ENCODE measurements around the gene BYSL.
A peak's percentile ranks its signal among the peaks of the same experiment; 100 is the strongest.

The BYSL gene, protein sequence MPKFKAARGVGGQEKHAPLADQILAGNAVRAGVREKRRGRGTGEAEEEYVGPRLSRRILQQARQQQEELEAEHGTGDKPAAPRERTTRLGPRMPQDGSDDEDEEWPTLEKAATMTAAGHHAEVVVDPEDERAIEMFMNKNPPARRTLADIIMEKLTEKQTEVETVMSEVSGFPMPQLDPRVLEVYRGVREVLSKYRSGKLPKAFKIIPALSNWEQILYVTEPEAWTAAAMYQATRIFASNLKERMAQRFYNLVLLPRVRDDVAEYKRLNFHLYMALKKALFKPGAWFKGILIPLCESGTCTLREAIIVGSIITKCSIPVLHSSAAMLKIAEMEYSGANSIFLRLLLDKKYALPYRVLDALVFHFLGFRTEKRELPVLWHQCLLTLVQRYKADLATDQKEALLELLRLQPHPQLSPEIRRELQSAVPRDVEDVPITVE
- long read RNA-seq, transcript BYSL-201 (7 exons, 2,029 nt), result major isoform, 125 of 126 reads
- long read RNA-seq, partial matches to known transcripts, result 0 of 126 reads
- long read RNA-seq, other reads (novel, unspliced or antisense), result 1 of 126 reads

DNA sequence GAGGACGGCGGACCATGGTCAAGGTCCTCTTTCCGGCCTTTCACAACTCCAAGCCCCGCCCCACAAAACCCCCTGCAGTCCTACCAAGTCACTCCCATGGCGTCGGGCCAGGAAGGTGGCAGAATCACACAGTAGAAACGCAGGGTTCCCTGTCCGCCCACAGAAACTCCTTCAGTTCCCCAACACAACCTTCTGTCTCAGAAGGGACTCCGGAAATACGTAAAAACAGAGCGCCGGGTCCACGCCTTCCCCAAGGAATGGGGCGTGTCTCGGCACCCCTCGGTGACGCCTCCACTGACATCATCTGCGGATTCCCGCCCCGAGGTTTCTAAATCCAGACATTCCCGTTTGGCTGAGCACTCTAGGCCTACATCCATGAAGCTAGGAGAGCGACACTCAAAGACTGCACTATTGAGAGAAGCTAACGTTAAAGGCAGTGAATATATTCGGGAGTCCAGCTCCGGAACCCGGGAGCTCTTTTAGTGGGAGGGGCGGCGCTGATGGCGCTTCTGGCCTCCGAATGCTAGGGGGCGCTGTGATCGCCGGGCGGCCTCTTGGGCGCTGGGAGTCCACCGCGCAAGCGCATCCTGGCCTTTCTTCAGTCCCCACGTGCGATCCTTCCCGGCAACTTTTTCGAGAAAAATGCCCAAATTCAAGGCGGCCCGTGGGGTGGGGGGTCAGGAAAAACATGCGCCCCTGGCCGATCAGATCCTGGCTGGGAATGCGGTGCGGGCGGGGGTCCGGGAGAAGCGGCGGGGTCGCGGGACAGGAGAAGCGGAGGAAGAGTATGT is at the start of gene BYSL, which contains the start of gene MED20:
Gene BYSL (plus strand): TSS at position 579 of the 791 bp plus-strand sequence. CDS start 64 bp downstream, at position 643.
Gene MED20 (minus strand): TSS at position 219 of the 791 bp plus-strand sequence. CDS start 121 bp downstream, at position 98.
- no peaks in the 10 kb centered on the region for H3K27me3 ChIP-seq (ENCODE audit: insufficient read depth, poor library complexity, severe bottlenecking)
- DNase-seq (ENCODE audit: low read depth in 1 of 2, low spot score in 1 of 2), result peak; percentile 95 to 99
- H3K27ac ChIP-seq (replicated peaks), result peak within 1 kb of the TSS; percentile 93
- TF ChIP-seq POLR2AphosphoS5 (IDR thresholded peaks at IDR 0.05; ENCODE audit: low read depth) (peak; percentile 70), SPI1 (IDR thresholded peaks at IDR 0.05; ENCODE audit: borderline replicate concordance, low read depth) (peak; percentile 46; the same call in 1 of the 2 replicates), GABPA (IDR thresholded peaks at IDR 0.05; ENCODE audit: low read depth) (peak; percentile 84)
- TF ChIP-seq, protein P1, sequence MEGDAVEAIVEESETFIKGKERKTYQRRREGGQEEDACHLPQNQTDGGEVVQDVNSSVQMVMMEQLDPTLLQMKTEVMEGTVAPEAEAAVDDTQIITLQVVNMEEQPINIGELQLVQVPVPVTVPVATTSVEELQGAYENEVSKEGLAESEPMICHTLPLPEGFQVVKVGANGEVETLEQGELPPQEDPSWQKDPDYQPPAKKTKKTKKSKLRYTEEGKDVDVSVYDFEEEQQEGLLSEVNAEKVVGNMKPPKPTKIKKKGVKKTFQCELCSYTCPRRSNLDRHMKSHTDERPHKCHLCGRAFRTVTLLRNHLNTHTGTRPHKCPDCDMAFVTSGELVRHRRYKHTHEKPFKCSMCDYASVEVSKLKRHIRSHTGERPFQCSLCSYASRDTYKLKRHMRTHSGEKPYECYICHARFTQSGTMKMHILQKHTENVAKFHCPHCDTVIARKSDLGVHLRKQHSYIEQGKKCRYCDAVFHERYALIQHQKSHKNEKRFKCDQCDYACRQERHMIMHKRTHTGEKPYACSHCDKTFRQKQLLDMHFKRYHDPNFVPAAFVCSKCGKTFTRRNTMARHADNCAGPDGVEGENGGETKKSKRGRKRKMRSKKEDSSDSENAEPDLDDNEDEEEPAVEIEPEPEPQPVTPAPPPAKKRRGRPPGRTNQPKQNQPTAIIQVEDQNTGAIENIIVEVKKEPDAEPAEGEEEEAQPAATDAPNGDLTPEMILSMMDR (IDR thresholded peaks at IDR 0.05; ENCODE audit: insufficient read depth, low read length), result peak; percentile 95
- TF ChIP-seq, protein P2, sequence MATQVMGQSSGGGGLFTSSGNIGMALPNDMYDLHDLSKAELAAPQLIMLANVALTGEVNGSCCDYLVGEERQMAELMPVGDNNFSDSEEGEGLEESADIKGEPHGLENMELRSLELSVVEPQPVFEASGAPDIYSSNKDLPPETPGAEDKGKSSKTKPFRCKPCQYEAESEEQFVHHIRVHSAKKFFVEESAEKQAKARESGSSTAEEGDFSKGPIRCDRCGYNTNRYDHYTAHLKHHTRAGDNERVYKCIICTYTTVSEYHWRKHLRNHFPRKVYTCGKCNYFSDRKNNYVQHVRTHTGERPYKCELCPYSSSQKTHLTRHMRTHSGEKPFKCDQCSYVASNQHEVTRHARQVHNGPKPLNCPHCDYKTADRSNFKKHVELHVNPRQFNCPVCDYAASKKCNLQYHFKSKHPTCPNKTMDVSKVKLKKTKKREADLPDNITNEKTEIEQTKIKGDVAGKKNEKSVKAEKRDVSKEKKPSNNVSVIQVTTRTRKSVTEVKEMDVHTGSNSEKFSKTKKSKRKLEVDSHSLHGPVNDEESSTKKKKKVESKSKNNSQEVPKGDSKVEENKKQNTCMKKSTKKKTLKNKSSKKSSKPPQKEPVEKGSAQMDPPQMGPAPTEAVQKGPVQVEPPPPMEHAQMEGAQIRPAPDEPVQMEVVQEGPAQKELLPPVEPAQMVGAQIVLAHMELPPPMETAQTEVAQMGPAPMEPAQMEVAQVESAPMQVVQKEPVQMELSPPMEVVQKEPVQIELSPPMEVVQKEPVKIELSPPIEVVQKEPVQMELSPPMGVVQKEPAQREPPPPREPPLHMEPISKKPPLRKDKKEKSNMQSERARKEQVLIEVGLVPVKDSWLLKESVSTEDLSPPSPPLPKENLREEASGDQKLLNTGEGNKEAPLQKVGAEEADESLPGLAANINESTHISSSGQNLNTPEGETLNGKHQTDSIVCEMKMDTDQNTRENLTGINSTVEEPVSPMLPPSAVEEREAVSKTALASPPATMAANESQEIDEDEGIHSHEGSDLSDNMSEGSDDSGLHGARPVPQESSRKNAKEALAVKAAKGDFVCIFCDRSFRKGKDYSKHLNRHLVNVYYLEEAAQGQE (IDR thresholded peaks at IDR 0.05; ENCODE audit: insufficient replicate concordance, low read depth), result no peak
- peak within 1 kb of the TSS; percentile 91 for H3K4me3 ChIP-seq (replicated peaks; ENCODE audit: insufficient read depth, low read length)

DNA sequence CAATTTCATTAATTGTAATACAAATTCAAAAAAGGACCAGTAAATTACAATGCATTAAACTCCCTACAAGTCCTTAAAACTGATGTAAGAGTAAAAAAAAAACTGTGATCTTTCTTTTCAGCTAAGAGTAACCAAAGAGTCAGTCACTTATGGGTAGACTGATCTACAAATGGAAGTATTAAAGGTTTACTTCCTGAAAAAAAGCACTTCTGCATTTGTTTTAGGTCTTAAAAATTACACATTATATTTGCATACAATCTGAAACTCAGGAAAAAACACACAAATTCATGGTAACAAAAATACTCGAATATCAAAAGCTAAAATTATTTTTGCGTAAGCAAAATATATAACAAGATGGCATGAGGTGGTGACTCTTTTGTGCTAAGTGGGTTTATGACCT is 49.6 kb upstream of the BYSL start:
- no peak for DNase-seq (ENCODE audit: low read depth in 1 of 2, low spot score in 1 of 2)
- Histone ChIP-seq H3K4me3 (replicated peaks; ENCODE audit: insufficient read depth, low read length) (no peak overlapping the region), H3K27ac (replicated peaks) (peak overlapping the region; percentile 71), H3K27me3 (ENCODE audit: insufficient read depth, poor library complexity, severe bottlenecking) (no peaks in the 10 kb centered on the region)
- TF ChIP-seq, protein P2 (IDR thresholded peaks at IDR 0.05; ENCODE audit: insufficient replicate concordance, low read depth), result no peak
- TF ChIP-seq SPI1 (IDR thresholded peaks at IDR 0.05; ENCODE audit: borderline replicate concordance, low read depth) (peak; percentile 87), POLR2AphosphoS5 (IDR thresholded peaks at IDR 0.05; ENCODE audit: low read depth) (no peak)
- TF ChIP-seq, protein P1 (IDR thresholded peaks at IDR 0.05; ENCODE audit: insufficient read depth, low read length), result no peak

DNA sequence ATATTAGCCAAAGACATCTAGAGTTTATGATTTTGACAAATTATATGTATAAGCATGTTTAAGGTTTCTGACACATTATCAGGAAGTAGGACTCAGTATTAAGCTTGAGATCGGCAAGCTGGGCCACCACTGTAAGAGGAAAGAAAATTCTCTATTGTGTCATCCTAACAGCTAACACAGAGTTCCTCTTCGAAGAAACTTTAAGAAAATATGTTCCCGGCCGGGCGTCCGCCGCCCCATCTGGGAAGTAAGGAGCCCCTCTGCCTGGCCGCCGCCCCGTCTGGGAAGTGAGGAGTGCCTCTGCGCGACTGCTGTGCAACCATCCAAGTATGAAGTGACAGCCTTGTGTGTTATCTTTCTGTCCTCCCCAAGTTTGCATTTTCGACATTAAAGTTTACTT is 49.2 kb upstream of the BYSL start:
- H3K27ac ChIP-seq (replicated peaks), result peak overlapping the region; percentile 71

More for the DNA sequence above, 49.2 kb upstream of the BYSL start:
- no peak overlapping the region for H3K4me3 ChIP-seq (replicated peaks; ENCODE audit: insufficient read depth, low read length)
- TF ChIP-seq, protein P1 (IDR thresholded peaks at IDR 0.05; ENCODE audit: insufficient read depth, low read length), result no peak
- TF ChIP-seq SPI1 (IDR thresholded peaks at IDR 0.05; ENCODE audit: borderline replicate concordance, low read depth) (peak; percentile 38), GABPA (IDR thresholded peaks at IDR 0.05; ENCODE audit: low read depth) (no peak), POLR2AphosphoS5 (IDR thresholded peaks at IDR 0.05; ENCODE audit: low read depth) (no peak)
- TF ChIP-seq, protein P2 (IDR thresholded peaks at IDR 0.05; ENCODE audit: insufficient replicate concordance, low read depth), result no peak
- DNase-seq (ENCODE audit: low read depth in 1 of 2, low spot score in 1 of 2), result peak in 1 of 2 experiments; percentile 49
- no peaks in the 10 kb centered on the region for H3K27me3 ChIP-seq (ENCODE audit: insufficient read depth, poor library complexity, severe bottlenecking)
